ENCODE data around the gene DDX23. TPM values are rescaled to one million over a fixed set of nuclear protein-coding genes. Genes with fewer than 3 reads are reported as not detected.

The DDX23 gene
- total RNA-seq, 1 experiment from 2014 or later = 102 TPM

GRCh38 chr12:48873096-48873495 is 21.1 kb upstream of the DDX23 start:
- Histone ChIP-seq H3K9me2 (replicated peaks; ENCODE audit: low read length) (no peaks in the 10 kb centered on the region), H3K4me1 (ENCODE audit: insufficient read depth, low read length) (no peaks in the 10 kb centered on the region), H2AFZ (ENCODE audit: low read length) (no peak overlapping the region), H3K9ac (ENCODE audit: low read length) (no peak overlapping the region), H3K27me3 (ENCODE audit: low read length) (no peaks in the 10 kb centered on the region), H3K36me3 (ENCODE audit: low read depth, low read length) (no peaks in the 10 kb centered on the region), H3F3A (ENCODE audit: low read length, unreplicated experiment) (no peaks in the 10 kb centered on the region), H3K9me3 (ENCODE audit: low read length) (no peaks in the 10 kb centered on the region), H3K79me2 (ENCODE audit: low read length) (no peaks in the 10 kb centered on the region), H3K4me3 (ENCODE audit: low read length) (no peak overlapping the region), H3K27ac (ENCODE audit: low read length) (no peak overlapping the region), H4K20me1 (ENCODE audit: low read length) (no peaks in the 10 kb centered on the region), H3K4me2 (ENCODE audit: low read length) (no peak overlapping the region)
- no peak for TF ChIP-seq EZH2phosphoT487 (IDR thresholded peaks at IDR 0.05; ENCODE audit: borderline replicate concordance, low read length)
- no peak for TF ChIP-seq EZH2 (IDR thresholded peaks at IDR 0.05; ENCODE audit: low read length, unreplicated experiment)
- TF ChIP-seq CTCF (conservative IDR thresholded peaks at IDR 0.05; ENCODE audit: low read depth, low read length) = no peak
- ATAC-seq (no peak), DNase-seq (no peak)
- ChIA-PET POLR2A (ENCODE audit: unreplicated experiment) (no interaction called here), CTCF (interaction anchor here (1.6 kb wide), 1 partner anchor 20 kb away, joined by 10 read pairs; the partner anchor contains the start of gene DDX23)
- no TSS peak for BruUV-seq (replicated peaks)
- intact Hi-C loops (cut with micrococcal nuclease) = no loop called here

DNA sequence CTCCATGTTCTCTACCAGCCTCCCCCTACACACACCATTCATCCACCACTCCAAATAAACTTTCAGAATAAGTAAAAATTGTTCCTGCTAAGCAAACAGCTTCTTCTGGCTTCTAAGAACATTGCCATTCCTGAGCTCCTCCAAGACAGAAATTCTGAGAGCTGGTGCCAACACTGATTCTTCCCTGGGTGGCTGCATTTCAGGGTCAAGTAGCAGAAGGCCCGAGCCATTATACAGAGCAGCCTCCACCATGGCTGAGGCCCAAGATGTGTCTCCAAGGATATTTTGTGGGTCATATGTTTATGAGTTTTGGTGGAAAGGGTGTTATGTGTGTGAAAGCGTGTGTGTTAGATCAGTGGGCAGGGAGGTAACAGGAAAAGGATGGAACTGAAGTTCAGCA is 17.2 kb upstream of the DDX23 start:
- Histone ChIP-seq H3K36me3 (ENCODE audit: low read depth, low read length) (no peaks in the 10 kb centered on the region), H3K9me2 (replicated peaks; ENCODE audit: low read length) (no peaks in the 10 kb centered on the region), H3K4me3 (ENCODE audit: low read length) (no peak overlapping the region), H3K4me2 (ENCODE audit: low read length) (no peak overlapping the region), H3K27me3 (ENCODE audit: low read length) (no peaks in the 10 kb centered on the region), H3K27ac (ENCODE audit: low read length) (no peak overlapping the region), H3F3A (ENCODE audit: low read length, unreplicated experiment) (no peaks in the 10 kb centered on the region), H3K9ac (ENCODE audit: low read length) (no peak overlapping the region), H2AFZ (ENCODE audit: low read length) (no peak overlapping the region), H3K9me3 (ENCODE audit: low read length) (no peaks in the 10 kb centered on the region), H3K79me2 (ENCODE audit: low read length) (no peaks in the 10 kb centered on the region), H4K20me1 (ENCODE audit: low read length) (no peaks in the 10 kb centered on the region), H3K4me1 (ENCODE audit: insufficient read depth, low read length) (peaks cover 20% of the 10 kb centered on the region)
- no TSS peak for BruUV-seq (replicated peaks)
- intact Hi-C loops (cut with micrococcal nuclease) = no loop called here
- DNase-seq (no peak), ATAC-seq (no peak)
- TF ChIP-seq EZH2phosphoT487 (IDR thresholded peaks at IDR 0.05; ENCODE audit: borderline replicate concordance, low read length) (no peak), CTCF (conservative IDR thresholded peaks at IDR 0.05; ENCODE audit: low read depth, low read length) (no peak), EZH2 (IDR thresholded peaks at IDR 0.05; ENCODE audit: low read length, unreplicated experiment) (no peak)
- ChIA-PET CTCF (interaction anchor here (0.5 to 0.6 kb wide), 2 partner anchors 17 to 498 kb away, joined by 3 to 6 read pairs; partner anchors contain the start of gene DDX23), POLR2A (ENCODE audit: unreplicated experiment) (interaction anchor here (0.6 kb wide), 1 partner anchor 88 kb away, joined by 4 read pairs; the partner anchor contains the start of gene ARF3)

GRCh38 chr12:48868451-48868850 is 16.5 kb upstream of the DDX23 start:
- H3K9me3 ChIP-seq (ENCODE audit: low read length) = no peaks in the 10 kb centered on the region
- TF ChIP-seq EZH2 (IDR thresholded peaks at IDR 0.05; ENCODE audit: low read length, unreplicated experiment) (no peak), EZH2phosphoT487 (IDR thresholded peaks at IDR 0.05; ENCODE audit: borderline replicate concordance, low read length) (no peak)
- H2AFZ ChIP-seq (ENCODE audit: low read length) = no peak overlapping the region
- no peak overlapping the region for H3K4me3 ChIP-seq (ENCODE audit: low read length)
- no peak overlapping the region for H3K27ac ChIP-seq (ENCODE audit: low read length)
- DNase-seq (no peak), ATAC-seq (no peak)
- no peak overlapping the region for H3K9ac ChIP-seq (ENCODE audit: low read length)
- no peaks in the 10 kb centered on the region for H3K9me2 ChIP-seq (replicated peaks; ENCODE audit: low read length)
- H3K4me2 ChIP-seq (ENCODE audit: low read length) = no peak overlapping the region
- H3K36me3 ChIP-seq (ENCODE audit: low read depth, low read length) = no peaks in the 10 kb centered on the region
- no peaks in the 10 kb centered on the region for H3K79me2 ChIP-seq (ENCODE audit: low read length)
- no TSS peak for BruUV-seq (replicated peaks)
- intact Hi-C loops (cut with micrococcal nuclease) = no loop called here
- ChIA-PET CTCF (no interaction called here), POLR2A (ENCODE audit: unreplicated experiment) (no interaction called here)
- H3K27me3 ChIP-seq (ENCODE audit: low read length) = no peaks in the 10 kb centered on the region
- peaks cover 20% of the 10 kb centered on the region for H3K4me1 ChIP-seq (ENCODE audit: insufficient read depth, low read length)
- H4K20me1 ChIP-seq (ENCODE audit: low read length) = no peaks in the 10 kb centered on the region
- H3F3A ChIP-seq (ENCODE audit: low read length, unreplicated experiment) = no peaks in the 10 kb centered on the region
